GM23248 (cell line): ENCODE measurements around the gene KRT78.

Experiments
- EZH2 ChIP-seq: fragments of 200-600 bp; sonication (generic); IDR thresholded peaks from 2 replicates; pipeline ENCODE4 v1.6.1; 2018; ENCODE audit warnings: antibody characterized with exemption, mild to moderate bottlenecking; ENCODE audit not compliant: insufficient read depth, poor library complexity, severe bottlenecking
- EZH2phosphoT487 ChIP-seq: fragments of 200-600 bp; sonication (generic); IDR thresholded peaks from 2 replicates; pipeline ENCODE4 v1.6.1; 2018; ENCODE audit warnings: antibody characterized with exemption, moderate library complexity, mild to moderate bottlenecking, low read depth; ENCODE audit not compliant: insufficient read depth

DNA sequence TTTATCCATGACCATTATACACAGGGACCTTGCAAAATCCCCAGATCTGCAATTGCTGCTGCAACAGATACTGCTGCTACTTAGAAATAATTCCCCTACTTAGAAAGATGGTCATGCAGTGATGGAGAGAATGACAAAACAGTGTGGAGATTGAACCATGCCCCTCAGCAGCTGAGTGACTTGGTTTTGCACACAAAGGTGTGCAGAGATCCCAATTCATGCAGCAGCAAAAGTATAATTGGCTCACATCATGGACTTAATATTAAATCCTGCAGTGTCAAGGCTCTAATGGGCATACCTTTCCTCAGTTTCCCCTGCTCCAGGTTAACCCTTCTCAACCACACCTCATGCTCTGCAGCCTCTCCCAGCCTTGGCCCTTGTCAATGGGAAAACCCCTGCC, 3.0 kb upstream of the KRT78 start:
- TF ChIP-seq EZH2 (no peak), EZH2phosphoT487 (no peak)
